AG04449 (cell line): ENCODE results near the gene HTR3E.

Experiments
- CTCF ChIA-PET: fragments of 350-600 bp; formaldehyde crosslinking; extraction: SDS; loops from one replicate; lab custom pipeline; 2021; ENCODE audit warnings: antibody characterized with exemption; lab: Yijun Ruan, JAX
- POLR2A ChIA-PET: fragments of 400-600, 350-600 bp; formaldehyde crosslinking; extraction: SDS; loops from one replicate; lab custom pipeline; 2020; ENCODE audit warnings: antibody characterized with exemption, inconsistent platforms; lab: Yijun Ruan, JAX
- DNase-seq: peaks from one replicate; pipeline ENCODE4 v3.0.0-alpha.2; 2010; ENCODE audit warnings: low read depth, low spot score
- H3K4me3 ChIP-seq: 2 replicates; pipeline ENCODE4 v1.5.1; 2011; ENCODE audit warnings: low read depth, mild to moderate bottlenecking, control low read depth, low read length
- TF ChIP-seq, protein P1 (sequence below): IDR thresholded peaks from one replicate; pipeline ENCODE4 v1.5.1; 2011; ENCODE audit warnings: mild to moderate bottlenecking, moderate library complexity, low read length, control low read depth, inconsistent platforms; ENCODE audit not compliant: insufficient read depth; ENCODE audit errors: missing control alignments

The HTR3E gene, protein sequence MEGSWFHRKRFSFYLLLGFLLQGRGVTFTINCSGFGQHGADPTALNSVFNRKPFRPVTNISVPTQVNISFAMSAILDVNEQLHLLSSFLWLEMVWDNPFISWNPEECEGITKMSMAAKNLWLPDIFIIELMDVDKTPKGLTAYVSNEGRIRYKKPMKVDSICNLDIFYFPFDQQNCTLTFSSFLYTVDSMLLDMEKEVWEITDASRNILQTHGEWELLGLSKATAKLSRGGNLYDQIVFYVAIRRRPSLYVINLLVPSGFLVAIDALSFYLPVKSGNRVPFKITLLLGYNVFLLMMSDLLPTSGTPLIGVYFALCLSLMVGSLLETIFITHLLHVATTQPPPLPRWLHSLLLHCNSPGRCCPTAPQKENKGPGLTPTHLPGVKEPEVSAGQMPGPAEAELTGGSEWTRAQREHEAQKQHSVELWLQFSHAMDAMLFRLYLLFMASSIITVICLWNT

DNA sequence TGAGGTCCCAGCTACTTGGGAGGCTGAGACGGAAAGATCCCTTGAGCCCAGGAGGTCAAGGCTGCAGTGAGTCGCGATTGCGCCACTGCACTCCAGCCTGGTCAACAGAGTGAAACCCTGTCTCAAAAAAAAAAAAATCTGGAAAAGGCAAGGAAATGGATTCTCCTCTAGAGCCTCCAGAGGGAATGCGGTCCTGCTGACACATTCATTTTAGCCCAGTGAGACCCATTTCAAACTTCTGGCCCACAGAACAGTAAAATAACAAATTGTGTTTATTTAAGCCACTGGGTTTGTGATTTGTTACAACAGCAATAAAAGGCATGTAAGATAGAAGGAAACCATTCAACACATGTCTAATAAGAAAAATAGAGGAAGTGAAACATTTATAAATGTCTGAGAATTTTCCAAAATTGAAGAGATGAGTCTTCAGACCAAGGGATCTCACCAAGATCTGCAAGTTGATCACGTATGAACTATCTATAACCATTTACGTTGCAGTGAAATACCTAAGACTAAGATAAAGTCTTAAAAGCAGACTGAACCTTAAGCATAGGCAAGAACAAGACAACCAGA lies at the start of gene HTR3E:
Gene HTR3E (plus strand): TSS at position 254 of the 573 bp plus-strand sequence. CDS start 466 bp downstream, outside the sequence.
- no peak within 1 kb of the TSS for H3K4me3 ChIP-seq
- CTCF ChIA-PET: interaction anchor here (0.6 to 1.4 kb wide), 2 partner anchors 29 to 1192 kb away, joined by 3 to 4 read pairs; no protein-coding TSS in a partner anchor
- POLR2A ChIA-PET: no interaction called here
- TF ChIP-seq, protein P1, sequence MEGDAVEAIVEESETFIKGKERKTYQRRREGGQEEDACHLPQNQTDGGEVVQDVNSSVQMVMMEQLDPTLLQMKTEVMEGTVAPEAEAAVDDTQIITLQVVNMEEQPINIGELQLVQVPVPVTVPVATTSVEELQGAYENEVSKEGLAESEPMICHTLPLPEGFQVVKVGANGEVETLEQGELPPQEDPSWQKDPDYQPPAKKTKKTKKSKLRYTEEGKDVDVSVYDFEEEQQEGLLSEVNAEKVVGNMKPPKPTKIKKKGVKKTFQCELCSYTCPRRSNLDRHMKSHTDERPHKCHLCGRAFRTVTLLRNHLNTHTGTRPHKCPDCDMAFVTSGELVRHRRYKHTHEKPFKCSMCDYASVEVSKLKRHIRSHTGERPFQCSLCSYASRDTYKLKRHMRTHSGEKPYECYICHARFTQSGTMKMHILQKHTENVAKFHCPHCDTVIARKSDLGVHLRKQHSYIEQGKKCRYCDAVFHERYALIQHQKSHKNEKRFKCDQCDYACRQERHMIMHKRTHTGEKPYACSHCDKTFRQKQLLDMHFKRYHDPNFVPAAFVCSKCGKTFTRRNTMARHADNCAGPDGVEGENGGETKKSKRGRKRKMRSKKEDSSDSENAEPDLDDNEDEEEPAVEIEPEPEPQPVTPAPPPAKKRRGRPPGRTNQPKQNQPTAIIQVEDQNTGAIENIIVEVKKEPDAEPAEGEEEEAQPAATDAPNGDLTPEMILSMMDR: no peak
- no peak for DNase-seq

DNA sequence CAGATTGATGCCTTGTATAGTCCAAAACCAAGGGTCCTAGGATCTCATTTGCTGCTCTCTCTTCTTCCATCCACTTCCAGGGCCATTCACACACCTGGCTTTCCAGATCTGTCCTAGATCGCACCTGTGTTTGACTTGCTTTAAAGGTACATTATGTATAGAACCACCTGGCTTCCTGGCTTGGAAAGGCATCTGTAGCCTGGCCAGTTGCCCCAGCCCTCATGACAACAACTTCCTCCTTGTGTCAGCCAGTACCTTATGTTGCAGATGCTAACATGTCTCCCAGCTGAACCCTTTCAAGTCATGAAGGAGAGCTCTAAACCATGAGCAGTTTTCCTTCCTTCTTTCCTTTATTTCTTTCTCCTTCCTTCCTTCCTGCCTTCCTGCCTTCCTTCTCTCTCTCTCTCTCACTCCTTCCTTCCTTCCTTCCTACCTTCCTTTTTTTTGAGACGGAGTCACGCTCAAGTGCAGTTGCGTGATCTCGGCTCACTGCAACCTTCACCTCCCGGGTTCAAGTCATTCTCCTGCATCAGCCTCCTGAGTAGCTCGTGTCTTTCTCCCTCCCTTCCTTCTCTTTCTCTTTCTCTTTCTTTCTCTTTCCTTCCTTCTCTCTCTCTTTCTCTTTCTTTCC lies 46.5 kb upstream of the HTR3E start:
- TF ChIP-seq, protein P1: no peak
- H3K4me3 ChIP-seq: no peak overlapping the region
- no peak for DNase-seq
- ChIA-PET POLR2A (no interaction called here), CTCF (no interaction called here)

DNA sequence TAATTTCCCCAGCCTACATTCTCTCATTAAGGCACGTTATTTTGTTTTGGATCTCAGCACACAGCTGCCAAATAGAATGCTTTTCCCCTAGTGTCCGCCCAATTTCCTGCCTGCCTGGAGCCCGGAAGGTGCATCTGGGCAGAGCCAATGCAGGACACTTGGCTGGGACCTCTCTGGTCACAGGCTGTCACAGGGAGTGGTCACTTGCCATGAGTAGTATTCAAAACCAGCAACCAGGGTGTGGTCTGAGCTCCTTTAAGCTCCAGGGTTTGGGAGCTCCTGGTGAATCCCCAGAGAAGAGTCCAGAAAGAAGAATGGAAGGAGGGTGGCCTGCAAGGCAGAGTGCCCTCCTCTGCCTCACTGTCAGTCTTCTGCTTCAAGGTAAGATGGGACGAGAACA lies 44.1 kb upstream of the HTR3E start, which contains the start of gene HTR3C:
Gene HTR3C (plus strand): TSS at position 281 of the 400 bp plus-strand sequence. CDS start 34 bp downstream, at position 315.
- ChIA-PET CTCF (interaction anchor here (0.8 kb wide), 1 partner anchor 16 kb away, joined by 3 read pairs; no protein-coding TSS in a partner anchor), POLR2A (interaction anchor here (0.6 kb wide), 1 partner anchor 11 kb away, joined by 4 read pairs; no protein-coding TSS in a partner anchor)
- no peak within 1 kb of the TSS for H3K4me3 ChIP-seq
- no peak for DNase-seq
- TF ChIP-seq, protein P1: no peak

DNA sequence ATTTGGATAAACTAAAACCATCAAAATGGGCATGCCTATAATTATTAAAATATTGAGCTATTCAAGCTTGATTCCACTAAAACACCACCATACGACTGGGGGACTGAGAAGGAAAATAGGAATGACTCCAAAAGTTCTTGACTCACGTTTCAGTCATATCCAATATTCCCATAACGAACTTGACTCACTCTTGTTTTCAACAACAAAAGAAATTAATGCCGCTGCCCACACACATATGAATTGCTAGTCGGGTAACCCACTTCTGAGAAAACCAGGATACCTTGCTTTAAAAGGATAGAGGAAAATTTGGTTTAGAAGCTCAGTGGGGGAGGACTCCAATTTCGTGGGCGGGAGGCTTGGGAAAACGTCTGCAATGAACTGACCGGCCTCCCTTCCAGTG lies 38.8 kb upstream of the HTR3E start:
- TF ChIP-seq, protein P1: no peak
- POLR2A ChIA-PET: no interaction called here
- H3K4me3 ChIP-seq: no peak overlapping the region
- CTCF ChIA-PET: interaction anchor here (1.0 to 1.7 kb wide), 5 partner anchors 10 to 231 kb away, joined by 3 to 5 read pairs (median 4); partner anchors contain the start of gene EEF1AKMT4
- no peak for DNase-seq

DNA sequence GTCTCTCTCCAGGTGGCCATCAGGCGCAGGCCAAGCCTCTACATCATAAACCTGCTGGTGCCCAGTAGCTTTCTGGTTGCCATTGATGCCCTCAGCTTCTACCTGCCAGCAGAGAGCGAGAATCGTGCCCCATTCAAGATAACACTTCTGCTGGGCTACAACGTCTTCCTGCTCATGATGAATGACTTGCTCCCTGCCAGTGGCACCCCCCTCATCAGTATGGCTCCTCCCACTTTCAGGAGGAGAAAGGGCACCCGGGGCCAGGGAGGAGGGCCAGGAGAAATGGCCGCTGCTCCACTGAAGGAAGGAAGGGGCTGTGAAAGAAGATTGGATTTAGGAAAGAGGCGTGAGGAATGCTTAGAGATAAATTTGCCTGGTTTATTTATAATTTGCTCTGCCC lies 37.4 kb upstream of the HTR3E start:
- CTCF ChIA-PET: interaction anchor here (1.7 kb wide), 1 partner anchor 164 kb away, joined by 4 read pairs; no protein-coding TSS in a partner anchor
- POLR2A ChIA-PET: no interaction called here

More for the DNA sequence above, 37.4 kb upstream of the HTR3E start:
- H3K4me3 ChIP-seq: no peak overlapping the region
- no peak for DNase-seq
- TF ChIP-seq, protein P1: no peak
